ENCODE results near the gene S100PBP.

- TF ChIP-seq CTCF (IDR thresholded peaks at IDR 0.05; ENCODE audit: low read depth, low read length) (no peak), EZH2phosphoT487 (IDR thresholded peaks at IDR 0.05; ENCODE audit: low read depth) (no peak)
Observed at GRCh38 chr1:32780628-32781234, 36.7 kb upstream of the S100PBP start.

All from OCI-LY3 (cell line).